HG03575 (cell line): ENCODE results near the gene MMRN1.

Experiments
- ATAC-seq: cut with Tn5 transposase; IDR thresholded peaks from one replicate; pipeline ENCODE4 v1.9.1; 2021; ENCODE audit not compliant: unreplicated experiment, insufficient number of reproducible peaks, low FRiP score; ENCODE audit errors: extremely low read depth

Gene MMRN1

DNA sequence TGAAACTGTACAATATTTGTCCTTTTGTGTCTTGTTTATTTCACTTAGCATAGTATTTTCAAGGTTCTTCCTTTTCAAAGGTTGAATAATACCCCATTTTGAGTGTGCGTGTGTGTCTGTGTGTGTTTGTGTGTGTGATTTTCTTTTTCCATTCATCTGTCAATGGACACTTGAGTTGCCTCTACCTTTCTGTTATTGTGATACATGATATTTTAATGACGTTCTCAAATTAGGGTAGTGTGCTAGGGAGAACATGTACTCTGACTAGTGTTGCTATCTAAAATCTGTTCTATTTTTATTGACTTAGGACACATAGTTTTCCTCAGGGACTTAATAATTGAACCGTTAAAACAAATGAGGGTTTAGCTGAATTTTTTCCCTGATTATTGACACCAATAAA, 9.9 kb downstream of the MMRN1 start:
- ATAC-seq, result no peak

DNA sequence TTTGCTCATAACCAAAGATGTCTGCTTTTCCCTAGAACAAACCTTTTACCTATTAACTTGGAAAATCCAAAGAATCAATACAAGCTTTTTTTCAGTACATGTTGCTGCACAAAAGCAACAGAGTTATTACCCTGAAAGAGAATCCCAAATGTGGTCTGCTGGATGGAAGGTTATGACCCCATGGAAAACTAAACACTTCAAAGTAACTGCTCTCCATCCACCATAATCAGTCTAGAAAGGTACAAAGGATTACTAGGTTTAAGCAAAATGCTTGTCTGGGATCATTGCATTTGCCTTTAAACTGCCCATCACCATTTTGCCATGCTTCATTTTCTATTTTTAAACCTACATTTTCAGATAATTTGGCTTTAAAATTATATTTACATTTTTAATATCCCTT, 11.7 kb downstream of the MMRN1 start:
- no peak for ATAC-seq

DNA sequence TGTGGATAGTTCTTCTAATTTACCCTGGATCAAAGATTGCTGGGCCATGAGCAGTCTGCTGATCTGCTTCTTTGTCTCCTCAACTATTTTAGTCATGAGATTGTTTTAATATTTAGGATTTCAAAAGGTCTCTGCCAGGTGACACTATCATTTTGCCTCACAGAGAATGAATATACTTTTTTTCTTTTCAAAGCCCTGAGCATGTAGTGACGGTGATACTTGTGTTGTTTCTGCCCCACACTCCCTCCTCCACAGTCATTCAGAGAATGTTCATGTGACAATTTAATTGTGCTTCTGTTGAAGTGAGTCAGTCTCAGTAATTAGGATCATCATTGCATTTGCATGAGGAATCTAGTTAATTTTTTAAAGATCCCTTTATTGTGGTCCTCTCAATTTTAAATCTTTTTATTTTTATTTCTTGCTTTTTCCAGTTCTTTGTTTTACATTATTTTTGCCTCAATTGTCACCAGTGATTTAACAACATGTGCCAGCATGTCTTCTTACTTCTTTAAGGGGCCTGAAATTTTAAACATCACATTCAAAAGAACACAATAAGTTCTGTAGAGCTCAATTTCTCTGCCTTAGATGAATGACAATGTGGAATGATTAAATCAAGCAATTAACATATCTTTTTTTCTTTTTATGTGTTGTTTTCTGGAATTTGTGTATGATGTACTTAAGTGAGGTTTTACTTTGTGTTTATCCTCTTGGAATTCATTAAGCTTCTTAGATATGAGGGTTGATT, 12.3 kb downstream of the MMRN1 start:
- ATAC-seq, result no peak

DNA sequence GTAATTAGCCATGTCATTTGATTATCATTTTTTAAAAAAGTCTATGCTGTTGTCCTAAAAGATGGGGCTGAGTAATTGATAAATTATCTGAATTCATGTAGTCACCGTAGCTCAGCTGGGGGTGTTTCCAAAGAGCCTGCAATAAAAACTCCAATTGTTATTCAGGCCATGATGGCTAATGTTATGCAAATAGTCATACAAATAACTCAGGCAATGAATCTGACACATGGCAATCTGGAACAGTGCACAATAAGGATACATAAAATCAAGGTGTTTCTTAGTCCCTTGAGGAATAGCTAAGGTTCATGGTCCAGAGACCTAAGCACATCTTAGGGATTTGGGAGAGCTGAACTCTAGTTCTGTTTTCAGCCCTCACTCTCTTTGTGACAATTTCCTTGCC, 15.2 kb downstream of the MMRN1 start:
- ATAC-seq, result no peak

DNA sequence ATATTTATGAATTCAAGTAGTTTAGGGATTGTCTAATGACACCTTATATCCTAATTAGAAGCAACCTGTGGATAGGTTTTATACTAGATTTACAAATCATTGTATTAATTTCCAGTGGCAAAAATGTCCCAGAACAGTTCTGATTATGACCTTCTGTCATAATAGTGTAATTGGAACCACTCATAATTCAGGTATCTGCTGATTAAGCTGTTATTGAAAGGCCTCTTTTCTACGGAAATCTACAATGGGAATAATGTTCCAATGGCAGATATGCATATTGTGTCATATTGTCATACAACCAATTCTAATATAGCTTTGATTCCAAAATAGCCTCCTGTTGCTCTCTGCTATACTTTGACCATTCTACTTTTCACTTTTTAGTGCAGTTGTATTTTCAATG, 19.0 kb downstream of the MMRN1 start:
- no peak for ATAC-seq

DNA sequence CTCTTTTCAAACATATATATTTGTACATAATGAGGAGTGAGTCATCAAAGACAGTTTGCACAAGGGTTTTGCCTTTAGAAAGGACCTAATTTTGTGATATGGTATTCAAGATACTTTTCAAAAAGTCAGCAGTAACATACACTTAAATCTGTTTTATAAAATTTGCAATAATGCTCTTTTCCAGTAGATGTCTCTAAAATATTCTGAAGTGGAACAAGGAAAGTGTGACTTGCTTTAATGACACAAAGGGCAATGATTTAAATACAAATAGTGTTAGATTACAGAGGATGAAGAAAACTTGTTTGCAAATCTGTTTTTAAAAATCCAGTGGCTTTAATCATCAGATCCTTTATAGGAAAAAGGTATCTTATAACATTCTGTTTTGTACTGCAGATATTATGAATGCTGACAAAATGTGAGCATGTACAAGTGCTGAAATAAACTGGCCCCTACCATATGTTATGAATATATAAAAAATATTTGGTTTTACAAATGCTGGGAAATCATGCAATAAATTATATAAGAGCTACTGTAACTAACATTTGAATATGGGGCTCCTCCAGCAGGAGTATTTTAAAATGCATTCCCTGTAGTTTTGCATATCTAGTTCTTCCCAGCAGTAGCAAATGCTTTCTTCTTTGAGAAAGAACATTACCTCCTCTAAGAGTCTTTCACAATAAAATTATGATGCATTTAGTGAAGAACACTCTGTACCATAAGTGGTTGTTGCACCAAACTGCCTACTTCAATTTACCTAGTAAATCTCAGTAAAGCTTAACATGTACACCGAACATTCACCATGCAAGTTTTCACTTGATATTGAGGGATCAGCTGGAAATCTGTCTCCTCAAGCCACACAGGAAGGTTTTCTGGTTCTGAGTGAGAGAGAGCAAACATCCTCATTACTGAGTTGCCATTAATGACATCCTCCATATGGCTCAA, 20.2 kb downstream of the MMRN1 start:
- no peak for ATAC-seq

DNA sequence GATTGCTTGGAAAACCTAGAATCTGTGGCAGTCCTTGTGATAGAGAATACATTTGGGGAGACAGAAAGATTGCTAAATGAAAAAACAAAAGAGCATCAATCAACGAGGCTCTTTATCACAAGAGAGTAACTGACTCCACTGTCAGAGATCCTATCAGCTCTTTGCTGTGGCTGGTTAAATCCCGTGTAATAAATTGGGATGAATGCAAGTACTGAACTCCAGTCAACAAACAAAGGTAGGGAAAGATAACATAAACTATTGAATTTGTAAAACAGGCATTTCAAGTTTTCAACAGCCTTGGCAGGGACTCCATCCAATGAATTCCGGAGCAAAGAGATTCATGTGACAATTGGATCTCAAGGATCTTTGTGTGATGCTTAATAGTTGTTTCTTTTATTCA, 21.3 kb downstream of the MMRN1 start:
- no peak for ATAC-seq

DNA sequence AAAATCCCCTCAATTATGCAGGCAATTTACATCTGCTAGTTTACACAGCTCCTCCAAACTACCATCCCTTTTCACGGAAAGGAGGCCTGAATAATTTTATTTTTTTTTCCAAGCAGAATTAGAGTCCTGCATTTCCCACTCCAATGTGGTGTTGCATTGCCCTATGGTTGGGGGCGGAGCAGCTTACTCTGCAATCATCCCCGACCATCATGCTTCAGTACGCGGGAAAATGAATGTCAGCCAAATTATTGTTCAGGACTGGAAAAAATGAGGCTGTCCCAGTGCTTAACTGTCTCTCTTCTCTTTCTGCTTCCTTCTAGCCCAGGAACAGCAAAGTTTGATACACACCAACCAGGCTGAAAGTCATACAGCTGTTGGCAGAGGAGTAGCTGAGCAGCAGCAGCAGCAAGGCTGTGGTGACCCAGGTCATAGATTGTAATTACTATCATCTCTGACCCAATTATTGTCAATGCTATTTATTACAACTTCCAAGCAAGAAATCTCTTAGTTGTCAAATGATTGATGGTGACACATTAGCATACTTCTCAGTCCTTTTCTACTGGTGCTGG, 28.3 kb downstream of the MMRN1 start:
- no peak for ATAC-seq

DNA sequence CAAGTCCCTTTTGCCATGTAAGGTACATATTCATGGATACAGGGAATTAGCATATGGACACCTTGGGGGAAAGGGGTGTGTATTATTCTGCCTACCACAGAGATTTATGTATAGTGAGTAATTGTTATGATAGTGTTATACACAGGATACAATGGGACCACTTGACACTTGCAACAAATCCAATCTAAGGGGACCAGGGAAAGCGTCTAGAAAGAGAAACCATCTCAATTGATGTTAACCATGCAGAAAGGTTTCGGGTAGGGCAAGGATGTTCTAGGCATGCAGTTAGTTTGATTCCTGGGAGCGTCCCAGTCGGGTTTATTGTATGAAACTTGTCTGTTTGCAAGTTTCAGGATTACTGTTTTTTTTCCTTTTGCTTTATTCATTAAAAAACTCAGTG, 34.2 kb downstream of the MMRN1 start:
- no peak for ATAC-seq

DNA sequence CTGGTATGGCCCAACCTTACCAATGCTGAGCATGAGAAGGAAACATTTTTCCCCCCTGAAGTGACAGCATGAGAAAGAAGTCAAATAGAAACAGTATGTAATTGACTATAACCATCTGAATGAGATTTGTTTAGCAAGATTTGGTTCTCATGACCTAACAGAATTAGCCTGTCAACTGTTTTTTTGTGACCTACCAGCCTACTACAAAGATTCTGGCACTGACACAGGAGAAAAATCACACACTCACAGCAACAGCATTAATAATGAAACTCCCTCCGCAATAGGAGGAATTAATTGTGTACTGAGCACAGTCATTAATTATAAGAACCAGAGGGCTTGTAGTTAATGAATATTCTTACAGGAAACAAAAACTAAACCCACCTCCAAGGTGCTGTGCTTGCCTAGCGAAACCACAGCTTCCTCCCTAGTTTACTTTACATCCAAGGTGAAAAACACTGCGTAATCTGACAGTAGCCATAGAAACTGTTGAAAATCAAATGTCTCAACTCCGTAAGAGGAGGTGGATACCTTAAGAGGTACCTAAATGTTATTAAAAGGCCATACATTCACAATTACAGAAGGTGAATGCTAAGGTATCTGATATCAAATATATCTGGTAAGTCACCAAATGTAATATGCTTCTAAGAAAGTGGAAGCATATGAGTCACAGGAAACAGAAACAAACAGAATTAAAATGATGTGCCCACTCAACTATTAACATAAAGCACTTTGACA, 34.9 kb downstream of the MMRN1 start:
- peak; percentile 56 for ATAC-seq

DNA sequence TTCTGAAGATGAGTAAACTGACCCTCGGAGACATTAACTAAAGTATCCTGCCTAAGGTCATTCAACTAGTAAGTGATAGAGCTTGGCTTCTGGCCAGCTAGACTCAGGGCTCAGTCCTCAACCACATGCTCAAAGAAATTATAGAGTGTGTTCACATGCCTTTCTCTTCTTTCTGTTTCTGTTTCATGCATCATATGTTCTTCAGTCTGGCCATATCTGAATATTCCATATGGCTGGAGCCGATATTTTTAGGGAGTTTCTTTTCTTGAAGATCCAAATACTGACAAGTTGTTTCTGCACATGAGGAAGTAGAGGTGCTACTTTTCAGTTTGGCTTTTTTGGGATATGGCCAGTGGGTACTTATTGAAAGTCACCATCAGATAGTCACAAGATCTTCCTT, 44.9 kb downstream of the MMRN1 start:
- no peak for ATAC-seq

DNA sequence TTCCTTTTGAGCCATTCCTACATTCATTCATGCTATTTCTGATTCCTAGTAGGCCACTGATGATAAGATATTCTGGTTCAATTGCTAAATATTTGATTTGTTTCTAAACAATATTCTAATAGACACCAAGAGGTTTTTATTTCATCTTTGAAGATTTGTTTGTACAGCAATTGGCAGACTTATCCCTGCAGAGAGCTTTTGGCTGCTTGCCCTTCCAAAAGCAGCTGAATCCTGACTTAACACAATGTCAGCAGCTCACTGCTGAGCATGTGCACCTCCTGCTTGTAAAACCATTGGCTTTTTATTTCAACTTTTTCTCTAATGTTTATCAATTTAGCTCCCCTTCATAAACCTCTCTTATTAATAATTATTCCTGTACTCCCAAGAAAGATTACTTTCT, 45.3 kb downstream of the MMRN1 start:
- ATAC-seq, result no peak

DNA sequence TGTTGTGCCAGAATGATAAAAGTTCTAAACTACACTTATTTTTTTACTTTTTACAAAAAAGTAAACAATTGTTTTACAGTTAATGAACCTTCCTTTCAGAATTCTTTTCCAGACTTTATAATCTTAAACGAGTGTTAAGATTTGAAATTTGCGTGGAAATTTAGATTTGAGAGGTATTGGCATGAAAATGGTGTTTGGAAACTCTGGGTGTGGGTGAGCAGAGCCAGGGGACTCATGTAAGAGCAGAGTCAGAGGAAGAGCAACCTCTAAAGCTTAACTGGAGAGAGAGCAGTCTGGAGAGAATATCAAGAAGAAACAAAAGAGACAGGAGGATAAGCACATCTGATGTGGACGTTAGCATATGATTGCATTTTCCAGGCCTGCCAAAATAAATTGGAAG, 48.2 kb downstream of the MMRN1 start:
- no peak for ATAC-seq

DNA sequence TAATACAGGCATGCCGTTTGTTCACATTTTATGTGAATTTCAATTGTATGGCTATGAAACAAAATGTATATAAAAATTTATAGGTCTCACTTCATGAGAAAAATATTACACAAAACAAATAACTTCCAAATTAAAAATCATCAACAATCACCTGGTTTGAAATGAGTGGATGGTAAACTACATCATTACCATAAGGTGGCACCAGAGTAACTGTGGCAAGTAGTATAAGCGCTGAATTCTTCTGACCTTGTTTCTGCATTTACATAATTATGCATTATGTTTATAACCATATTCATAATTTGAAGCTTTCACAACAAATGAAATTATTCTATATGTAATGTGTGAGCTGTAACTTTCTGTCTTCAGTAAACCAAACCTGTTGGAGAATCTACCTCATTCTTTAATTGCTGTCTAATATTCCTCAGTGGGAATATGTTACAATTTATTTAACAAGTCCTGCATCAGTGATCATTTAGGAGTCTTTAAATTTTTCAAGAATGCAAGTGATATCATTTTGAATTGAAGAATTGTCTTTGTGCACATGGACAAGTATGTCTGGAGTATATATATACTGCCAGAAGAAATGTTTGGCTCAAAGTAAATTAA, 55.2 kb downstream of the MMRN1 start:
- ATAC-seq, result no peak

DNA sequence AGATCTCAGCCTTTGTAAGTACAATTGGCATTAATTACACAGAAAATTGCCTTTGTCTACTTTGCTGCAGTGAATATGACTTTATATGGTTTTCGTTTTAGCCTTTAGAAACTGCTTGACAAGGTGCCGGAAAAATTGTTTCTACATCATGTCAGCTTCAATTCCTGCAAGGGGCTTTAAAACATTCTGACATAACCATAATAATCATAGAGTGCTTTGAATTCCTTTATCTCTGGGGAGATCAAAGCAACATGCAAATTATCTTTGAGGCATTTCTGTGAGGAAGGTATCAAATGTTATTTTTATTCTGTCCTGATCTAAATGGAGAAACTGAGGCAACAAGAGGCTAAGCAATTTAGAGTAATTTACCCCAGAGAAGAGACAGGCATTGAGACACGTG, 57.8 kb downstream of the MMRN1 start:
- ATAC-seq, result no peak

DNA sequence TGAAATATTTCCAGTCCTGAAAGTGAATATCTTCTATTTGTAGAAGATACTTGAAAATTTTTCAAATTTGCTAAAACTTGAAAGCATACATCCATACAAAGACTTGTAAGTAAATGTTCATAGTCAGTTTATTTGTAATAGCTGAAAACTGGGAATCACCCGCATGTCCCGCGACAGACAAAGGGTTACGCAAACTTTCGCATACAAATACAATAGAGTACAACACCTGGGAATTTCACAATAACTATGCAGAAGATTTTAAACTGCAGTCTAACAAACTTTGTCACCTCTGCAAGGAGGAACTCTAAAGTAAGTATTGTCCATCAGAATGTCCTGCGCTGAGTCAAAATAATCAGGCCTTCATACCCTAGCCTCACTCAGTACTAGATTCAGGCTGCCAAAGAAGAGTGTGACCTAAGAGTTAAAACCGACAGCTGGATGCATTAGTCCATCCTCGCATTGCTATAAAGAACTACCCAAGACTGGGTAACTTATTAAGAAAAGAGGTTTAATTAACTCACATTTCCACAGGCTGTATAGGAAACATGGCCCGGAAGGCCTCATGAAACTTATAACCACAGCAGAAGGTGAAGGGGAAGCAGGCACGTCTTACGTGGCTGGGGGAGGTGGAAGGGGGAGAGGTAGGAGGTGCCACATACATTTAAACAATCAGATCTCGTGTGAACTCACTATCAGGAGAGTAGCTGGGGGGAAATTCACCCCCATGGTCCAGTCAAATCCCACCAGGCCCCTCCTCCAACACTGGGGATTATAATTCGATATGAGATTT, 60.4 kb downstream of the MMRN1 start:
- ATAC-seq, result no peak

DNA sequence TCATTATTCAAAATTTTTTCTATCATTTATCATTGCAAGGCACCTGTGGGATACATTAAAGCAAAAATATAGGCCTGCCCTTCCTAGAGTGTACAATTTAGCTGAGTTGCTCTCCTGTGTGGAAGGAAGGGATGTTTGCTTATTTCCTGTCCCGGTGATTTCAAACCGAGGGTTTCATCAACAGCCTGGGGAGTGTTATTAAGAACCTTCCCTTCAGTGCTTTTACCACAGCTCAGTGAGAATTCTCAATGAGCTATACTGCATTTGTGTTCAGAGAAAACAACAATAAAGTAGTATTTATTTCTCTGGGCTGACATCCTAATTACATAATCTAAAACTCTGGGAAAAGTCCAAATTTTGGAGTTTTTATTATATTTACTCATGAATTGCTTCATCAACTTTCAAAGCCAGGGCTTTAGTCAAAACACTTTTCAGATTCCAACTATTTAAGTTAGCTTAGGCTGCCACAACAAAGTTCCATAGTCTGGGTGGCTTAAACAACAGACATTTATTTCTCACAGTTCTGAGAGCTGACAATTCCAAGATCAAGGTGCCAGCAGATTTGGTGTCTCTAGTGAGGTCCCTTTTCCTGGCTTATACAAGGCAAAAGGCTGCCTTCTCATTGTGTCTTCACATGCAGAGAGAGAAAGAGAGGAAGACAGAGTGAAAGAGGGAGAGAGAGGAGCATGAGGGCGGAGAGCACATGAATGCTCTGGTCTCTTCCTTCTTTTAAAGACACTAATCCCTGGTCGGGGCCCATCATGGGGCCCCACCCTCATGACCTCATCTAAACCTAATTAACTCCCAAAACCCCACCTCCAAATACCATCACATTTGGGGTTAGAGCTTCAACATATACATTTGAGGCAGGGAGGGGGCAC, 62.6 kb downstream of the MMRN1 start:
- ATAC-seq, result no peak
